ENCODE results near the gene ME2. TPM values are rescaled to one million over a fixed set of nuclear protein-coding genes. Genes with fewer than 3 reads are reported as not detected.

The ME2 gene
- total RNA-seq: 30.4 TPM

DNA sequence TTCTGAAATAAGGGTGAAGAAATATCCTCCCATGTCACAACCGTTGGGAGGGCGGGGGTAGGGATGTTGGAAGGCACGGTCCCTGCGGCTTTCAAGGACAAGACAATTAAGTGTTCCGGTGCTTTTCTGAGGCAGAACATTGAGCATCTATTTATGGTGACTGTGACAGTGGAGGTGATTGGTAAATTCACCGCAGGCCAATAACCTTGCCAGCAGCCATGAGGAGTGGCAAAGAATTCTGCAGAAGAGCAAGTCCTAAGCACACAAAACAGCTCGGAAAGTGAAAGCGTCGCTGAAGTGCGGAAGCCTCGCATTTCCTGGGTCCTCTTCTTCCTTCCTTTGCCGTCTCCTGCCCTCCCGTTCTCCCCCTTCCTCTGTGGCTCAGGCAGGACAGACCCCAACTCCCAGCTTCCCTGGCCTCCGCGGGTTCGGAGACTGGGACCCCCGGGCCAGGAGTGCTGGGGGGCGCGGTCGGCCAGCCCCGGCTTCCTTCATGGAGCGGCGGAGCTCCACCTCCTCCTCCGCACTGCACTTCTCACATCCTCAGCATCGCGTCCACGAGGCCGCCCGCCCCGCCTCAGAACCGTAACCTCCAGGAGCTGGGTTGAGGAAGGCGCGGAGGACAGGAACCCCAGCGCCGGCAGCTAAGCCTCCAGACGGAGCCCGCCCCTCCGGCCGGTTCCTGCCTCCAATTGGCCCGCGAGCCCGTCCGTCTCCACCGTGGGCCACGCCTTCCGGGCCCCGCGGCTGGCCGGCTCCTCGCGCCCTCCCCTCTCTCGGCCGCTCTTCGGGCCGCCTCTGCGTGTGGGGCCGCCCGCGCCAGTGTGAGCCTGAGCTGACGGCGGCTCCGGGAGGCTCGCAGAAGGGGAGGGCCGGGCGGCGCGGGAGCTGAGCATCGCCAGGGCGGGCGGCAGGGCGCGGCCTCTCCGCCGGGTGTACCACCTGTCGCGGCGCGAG, at the start of gene ME2:
Gene ME2 (plus strand): TSS at position 774 of the 957 bp plus-strand sequence. CDS start 16,703 bp downstream, outside the sequence.

DNA sequence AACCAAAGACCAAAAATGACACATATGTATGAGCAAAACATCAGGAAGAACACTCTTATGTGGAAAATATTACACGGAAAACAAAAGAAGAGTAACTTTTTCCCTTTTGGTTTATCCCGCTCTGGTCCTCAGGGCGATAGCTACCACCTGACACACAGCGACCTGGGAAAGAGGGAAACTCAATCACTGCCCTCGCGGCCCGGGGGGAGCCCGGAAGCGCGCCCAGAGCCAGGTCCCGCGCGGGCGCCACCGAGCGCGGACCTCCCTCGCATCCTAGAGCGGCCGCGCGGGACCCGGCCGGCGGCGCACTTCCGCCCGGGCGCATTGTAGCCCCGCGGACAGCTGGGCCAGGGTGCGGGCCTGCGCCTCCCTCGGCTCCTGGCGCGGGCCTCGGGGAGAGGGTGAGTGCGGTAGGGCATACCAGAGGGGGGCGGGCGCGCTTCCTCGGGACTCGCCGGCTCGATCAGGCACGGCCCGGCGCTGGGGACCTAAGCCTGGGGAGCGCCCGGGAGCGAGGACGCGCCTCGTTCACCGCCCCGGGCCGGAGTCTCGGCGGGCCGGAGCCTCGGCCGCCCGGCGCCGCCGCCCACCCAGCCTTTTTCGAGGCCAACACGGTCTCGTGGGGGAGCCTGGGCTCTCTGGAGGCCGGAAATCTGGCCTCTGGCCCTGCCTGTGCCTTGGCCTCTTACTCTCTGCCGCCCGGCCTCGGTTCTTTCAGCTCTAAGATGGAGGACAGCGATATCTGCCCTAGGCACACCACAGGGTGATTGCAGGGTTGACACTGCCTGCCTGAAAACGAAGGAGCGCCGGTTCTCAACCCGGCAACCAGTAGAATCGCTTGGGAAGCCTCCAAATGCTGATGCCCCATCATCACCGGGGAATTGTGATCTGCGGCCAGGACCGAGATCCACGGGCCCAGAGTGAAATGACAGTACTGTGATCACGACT, 89.1 kb downstream of the ME2 start, which contains the start of gene ELAC1:
Gene ELAC1 (plus strand): TSS at position 327 of the 948 bp plus-strand sequence. CDS start 6,365 bp downstream, outside the sequence.

Small RNA genes lying within 50 kb of the gene (small RNA-seq; reads per million reads assigned to genes)
- gene RF00019 (ENCODE audit: low replicate concordance): not detected

Other genes with a start within 250 kb of the ME2 start
- 1.2 TPM for gene MRO, start 59.1 kb upstream of the ME2 start, total RNA-seq
- gene ELAC1, start 88.9 kb downstream of the ME2 start, total RNA-seq: 8.3 TPM
- 128 TPM for gene SMAD4, start 151.1 kb downstream of the ME2 start, total RNA-seq

Data from metanephros (tissue), 2 donors.